ENCODE data around the gene PRICKLE2. TPM values are rescaled to one million over a fixed set of nuclear protein-coding genes. Genes with fewer than 3 reads are reported as not detected.

PRICKLE2 gene
- total RNA-seq, 1 donor from 2014 or later, result 10.8 TPM

- H3K27me3 ChIP-seq (ENCODE audit: control insufficient read depth, insufficient read depth, low read length), result no peaks in the 10 kb centered on the region
These were observed 172.1 kb downstream of the PRICKLE2 start for GRCh38 chr3:64053117-64053516.

GRCh38 chr3:64049832-64050231, 175.4 kb downstream of the PRICKLE2 start:
- Histone ChIP-seq H3K4me3 (ENCODE audit: low read depth, low read length) (no peak overlapping the region), H3K27me3 (ENCODE audit: control insufficient read depth, insufficient read depth, low read length) (no peaks in the 10 kb centered on the region), H3K36me3 (ENCODE audit: control insufficient read depth, insufficient read depth, low read length) (no peaks in the 10 kb centered on the region)
- no peak for DNase-seq (ENCODE audit: low read depth)
- no peak for TF ChIP-seq CTCF (IDR thresholded peaks at IDR 0.05; ENCODE audit: insufficient read depth, low read length, poor library complexity, severe bottlenecking)

More at GRCh38 chr3:64053117-64053516, 172.1 kb downstream of the PRICKLE2 start:
- H3K4me3 ChIP-seq (ENCODE audit: low read depth, low read length), result no peak overlapping the region
- TF ChIP-seq CTCF (IDR thresholded peaks at IDR 0.05; ENCODE audit: insufficient read depth, low read length, poor library complexity, severe bottlenecking), result no peak
- H3K36me3 ChIP-seq (ENCODE audit: control insufficient read depth, insufficient read depth, low read length), result no peaks in the 10 kb centered on the region
- DNase-seq (ENCODE audit: low read depth), result no peak

- H3K36me3 ChIP-seq (ENCODE audit: control insufficient read depth, insufficient read depth, low read length), result no peaks in the 10 kb centered on the region
- H3K27me3 ChIP-seq (ENCODE audit: control insufficient read depth, insufficient read depth, low read length), result no peaks in the 10 kb centered on the region
- no peak for TF ChIP-seq CTCF (IDR thresholded peaks at IDR 0.05; ENCODE audit: insufficient read depth, low read length, poor library complexity, severe bottlenecking)
- no peak overlapping the region for H3K4me3 ChIP-seq (ENCODE audit: low read depth, low read length)
- DNase-seq (ENCODE audit: low read depth), result peak; percentile 65
These were observed 176.1 kb downstream of the PRICKLE2 start for GRCh38 chr3:64049136-64049535.

- no peaks in the 10 kb centered on the region for H3K27me3 ChIP-seq (ENCODE audit: control insufficient read depth, insufficient read depth, low read length)
- TF ChIP-seq CTCF (IDR thresholded peaks at IDR 0.05; ENCODE audit: insufficient read depth, low read length, poor library complexity, severe bottlenecking), result no peak
- H3K36me3 ChIP-seq (ENCODE audit: control insufficient read depth, insufficient read depth, low read length), result no peaks in the 10 kb centered on the region
- DNase-seq (ENCODE audit: low read depth), result no peak
- H3K4me3 ChIP-seq (ENCODE audit: low read depth, low read length), result no peak overlapping the region
These were observed 176.6 kb downstream of the PRICKLE2 start for GRCh38 chr3:64048631-64049061.

GRCh38 chr3:64047787-64048186, 177.5 kb downstream of the PRICKLE2 start:
- no peak overlapping the region for H3K4me3 ChIP-seq (ENCODE audit: low read depth, low read length)
- H3K27me3 ChIP-seq (ENCODE audit: control insufficient read depth, insufficient read depth, low read length), result no peaks in the 10 kb centered on the region
- DNase-seq (ENCODE audit: low read depth), result no peak
- no peak for TF ChIP-seq CTCF (IDR thresholded peaks at IDR 0.05; ENCODE audit: insufficient read depth, low read length, poor library complexity, severe bottlenecking)
- no peaks in the 10 kb centered on the region for H3K36me3 ChIP-seq (ENCODE audit: control insufficient read depth, insufficient read depth, low read length)

GRCh38 chr3:64046996-64047594, 178.2 kb downstream of the PRICKLE2 start:
- DNase-seq (ENCODE audit: low read depth), result no peak
- Histone ChIP-seq H3K27me3 (ENCODE audit: control insufficient read depth, insufficient read depth, low read length) (no peaks in the 10 kb centered on the region), H3K36me3 (ENCODE audit: control insufficient read depth, insufficient read depth, low read length) (no peaks in the 10 kb centered on the region), H3K4me3 (ENCODE audit: low read depth, low read length) (no peak overlapping the region)
- no peak for TF ChIP-seq CTCF (IDR thresholded peaks at IDR 0.05; ENCODE audit: insufficient read depth, low read length, poor library complexity, severe bottlenecking)

All from kidney epithelial cell (primary cell).